B cell (primary cell): ENCODE data around the gene SLC20A1. TPM values are rescaled to one million over a fixed set of nuclear protein-coding genes. Genes with fewer than 3 reads are reported as not detected.

Experiments used
- ATAC-seq: fragments of 200-7000 bp; cut with Tn5 transposase; one replicate; pipeline ENCODE4 v1.10.0; 2021; ENCODE audit warnings: low read depth, mild to moderate bottlenecking, moderate number of reproducible peaks, moderate library complexity
- CTCF ChIA-PET: fragments of 350-600 bp; sonication (Branson Sonifier 250); formaldehyde crosslinking; loops from one replicate; lab custom pipeline; 2021; ENCODE audit warnings: antibody characterized with exemption, inconsistent platforms; lab: Charles Lee
- POLR2A ChIA-PET: fragments of 350-600 bp; sonication (Branson Sonifier 250); formaldehyde crosslinking; loops from one replicate; lab custom pipeline; 2021; ENCODE audit warnings: antibody characterized with exemption; lab: Charles Lee
- DNase-seq: peaks from one replicate; pipeline ENCODE4 v3.0.0; 2013
- H2AFZ ChIP-seq: 2 replicates; pipeline ENCODE4 v1.6.1; 2012; ENCODE audit warnings: mild to moderate bottlenecking, low read depth, low read length; ENCODE audit not compliant: insufficient read depth, poor library complexity, severe bottlenecking
- H3K27ac ChIP-seq, 2 donors: 1 replicate in 1 of 2; 2 replicates in 1 of 2; pipeline ENCODE4 v1.5.1; 2012 to 2013; ENCODE audit warnings: low read length in 2 of 2, mild to moderate bottlenecking in 2 of 2, moderate library complexity in 1 of 2
- H3K27me3 ChIP-seq, 4 experiments: fragments of 200-600 bp in 1 of 4; sonication (generic) in 1 of 4; replicated peaks in 1 of 4; 1 replicate in 2 of 4; 2 replicates in 2 of 4; pipeline versions ENCODE4 v1.6.1 to v1.7.0; 2013 to 2016; ENCODE audit warnings: low read length in 3 of 4, mild to moderate bottlenecking in 2 of 4, mixed read lengths in 1 of 4, moderate library complexity in 1 of 4; ENCODE audit not compliant: insufficient read depth in 4 of 4, control insufficient read depth in 3 of 4; ENCODE audit errors: control extremely low read depth in 1 of 4
- H3K36me3 ChIP-seq, 2 experiments: replicated peaks in 1 of 2; 1 replicate in 1 of 2; 2 replicates in 1 of 2; pipeline versions ENCODE4 v1.6.1 to v1.7.1; 2013; ENCODE audit warnings: low read length in 1 of 2; ENCODE audit not compliant: insufficient read depth in 2 of 2, control insufficient read depth in 1 of 2; ENCODE audit errors: control extremely low read depth in 1 of 2, extremely low read depth in 1 of 2
- H3K4me1 ChIP-seq, 2 donors: fragments of 200-600 bp in 1 of 2; sonication (generic) in 1 of 2; 1 replicate in 1 of 2; 2 replicates in 1 of 2; pipeline versions ENCODE4 v1.5.1 to v1.6.1; 2013 to 2017; ENCODE audit warnings: low read length in 2 of 2; ENCODE audit not compliant: control insufficient read depth in 2 of 2, insufficient read depth in 2 of 2
- H3K4me2 ChIP-seq: replicated peaks from 2 replicates; pipeline ENCODE3; 2012; ENCODE audit warnings: mild to moderate bottlenecking, low read depth, low read length; ENCODE audit not compliant: poor library complexity, severe bottlenecking
- H3K4me3 ChIP-seq, 5 experiments: fragments of 200-600 bp in 1 of 5; sonication (generic) in 1 of 5; 1 replicate in 3 of 5; 2 replicates in 2 of 5; pipeline versions ENCODE4 v1.5.1 to v1.7.0; 2011 to 2016; ENCODE audit warnings: low read length in 4 of 5, mild to moderate bottlenecking in 4 of 5, low read depth in 2 of 5, control low read depth in 1 of 5, moderate library complexity in 1 of 5; ENCODE audit not compliant: insufficient read depth in 1 of 5; ENCODE audit errors: control extremely low read depth in 1 of 5, extremely low read depth in 1 of 5
- H3K79me2 ChIP-seq: fragments of 200-600 bp; sonication (generic); one replicate; pipeline ENCODE4 v1.6.0; 2016; ENCODE audit warnings: low read length; ENCODE audit not compliant: control insufficient read depth, insufficient read depth
- H3K9ac ChIP-seq: fragments of 200-600 bp; sonication (generic); 2 replicates; pipeline ENCODE4 v1.6.1; 2017; ENCODE audit warnings: mild to moderate bottlenecking, low read length, moderate library complexity
- H3K9me3 ChIP-seq, 3 donors: one replicate each; pipeline versions ENCODE4 v1.6.1 to v1.7.1; 2013; ENCODE audit warnings: low read length in 2 of 3; ENCODE audit not compliant: control insufficient read depth in 2 of 3, insufficient read depth in 1 of 3; ENCODE audit errors: control extremely low read depth in 1 of 3
- H4K20me1 ChIP-seq: 2 replicates; pipeline ENCODE4 v1.6.0; 2012; ENCODE audit warnings: mild to moderate bottlenecking, low read length; ENCODE audit not compliant: insufficient read depth, control insufficient read depth, poor library complexity, severe bottlenecking
- H3K27ac Mint-ChIP-seq: one replicate; pipeline ENCODE4 v1.8.0; 2021; ENCODE audit warnings: mixed read lengths
- H3K27me3 Mint-ChIP-seq: one replicate; pipeline ENCODE4 v1.8.0; 2021; ENCODE audit warnings: mixed read lengths
- H3K4me1 Mint-ChIP-seq: one replicate; pipeline ENCODE4 v1.8.0; 2021; ENCODE audit warnings: mixed read lengths
- H3K4me3 Mint-ChIP-seq: one replicate; pipeline ENCODE4 v1.8.0; 2021; ENCODE audit warnings: mixed read lengths
- H3K9me3 Mint-ChIP-seq: one replicate; pipeline ENCODE4 v1.8.0; 2022; ENCODE audit warnings: mixed read lengths; ENCODE audit not compliant: insufficient read depth
- EZH2 ChIP-seq: IDR thresholded peaks from 2 replicates; pipeline ENCODE4 v1.6.1; 2012; ENCODE audit warnings: borderline replicate concordance, low read depth, mild to moderate bottlenecking, moderate library complexity, low read length; ENCODE audit not compliant: insufficient read depth, poor library complexity, severe bottlenecking
- WGBS: methylation state at CpG from one replicate; pipeline ENCODE4 v1.1.5; 2013; ENCODE audit warnings: missing lambda C conversion rate; ENCODE audit not compliant: insufficient coverage; 5-methylcytosine and 5-hydroxymethylcytosine counted together
- intact Hi-C: fragments of 100-400 bp; cut with micrococcal nuclease; formaldehyde crosslinking; loops from one replicate; pipeline ENCODE4 v1.10.0; 2022
- polyA plus RNA-seq: library from polyadenylated mRNA; depleted of rRNA; stranded (reverse); fragments of >200 nt; gene quantifications from 2 replicates; pipeline ENCODE4 v1.2.3, GENCODE V29; 2012
- total RNA-seq, 2 donors: library from RNA; stranded (reverse); fragments of 120-200 nt in 1 of 2; gene quantifications; 1 replicate in 1 of 2; 2 replicates in 1 of 2; pipeline versions ENCODE4 v1.2.3 to v1.2.4, GENCODE V29; 2013 to 2022
- TF ChIP-seq, protein P1 (sequence below): fragments of 200-600 bp; IDR thresholded peaks from one replicate; pipeline ENCODE4 v1.8.0; 2022; ENCODE audit warnings: antibody characterized with exemption, mild to moderate bottlenecking

SLC20A1 gene
- total and polyA plus RNA-seq, 2 donors (not counting 1 experiment from before 2014, with no cell fraction given) = 16.1 to 54.9 TPM

DNA sequence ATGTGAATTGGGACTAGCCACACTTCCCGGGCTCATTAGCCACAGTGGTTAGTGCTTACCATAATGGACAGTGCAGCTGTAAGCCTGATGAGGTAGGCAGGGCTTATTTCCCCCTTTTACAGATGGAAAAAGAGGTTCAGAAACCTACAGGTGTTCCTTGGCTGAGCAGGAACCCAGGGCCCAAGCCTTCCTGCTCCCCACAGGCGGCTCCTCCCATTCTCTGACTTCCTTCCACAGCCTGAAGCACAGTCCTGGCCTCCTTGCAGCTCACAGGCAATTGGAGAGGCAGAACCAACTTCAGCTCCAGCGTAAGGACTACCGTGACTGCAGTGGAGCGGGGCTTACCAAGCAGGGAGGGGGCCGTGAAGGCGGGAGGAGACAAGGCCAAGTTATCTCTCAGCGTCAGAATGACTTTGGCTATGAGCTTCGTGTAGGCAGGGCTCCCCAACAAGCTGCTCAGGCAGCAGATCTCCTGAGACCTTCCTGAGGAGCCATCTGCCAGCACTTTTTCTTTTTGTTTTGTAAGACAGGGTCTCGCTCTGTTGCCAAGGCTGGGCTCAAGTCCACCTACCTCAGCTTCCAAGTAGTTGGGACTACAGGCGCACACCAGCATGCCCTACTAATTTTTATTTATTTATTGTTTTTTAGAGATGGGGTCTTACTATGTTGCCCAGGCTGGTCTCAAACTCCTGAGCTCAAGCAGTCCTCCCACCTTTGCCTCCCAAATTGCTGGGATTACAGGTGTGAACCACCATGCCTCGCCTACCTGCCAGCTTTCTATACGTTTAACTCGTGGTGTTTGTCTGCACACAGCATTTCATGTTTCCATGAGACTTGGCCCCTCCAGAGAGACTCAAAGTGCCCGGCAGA, 40.8 kb downstream of the SLC20A1 start:
- intact Hi-C loops = no loop called here
- ChIA-PET POLR2A (interaction anchor here (0.7 kb wide), 1 partner anchor 49 kb away, joined by 5 read pairs; no protein-coding TSS in a partner anchor), CTCF (interaction anchor here (0.6 to 5.4 kb wide), 4 partner anchors 40 to 799 kb away, joined by 3 to 25 read pairs (median 13); no protein-coding TSS in a partner anchor)
- Histone ChIP-seq H4K20me1 (no peaks in the 10 kb centered on the region), H2AFZ (peak overlapping the region; percentile 16), H3K27me3 (no peaks in the 10 kb centered on the region), H3K9ac (no peak overlapping the region), H3K9me3 (no peaks in the 10 kb centered on the region), H3K4me3 (no peak overlapping the region), H3K27ac (no peak overlapping the region), H3K4me2 (peak overlapping the region; percentile 6), H3K79me2 (no peaks in the 10 kb centered on the region), H3K36me3 (no peaks in the 10 kb centered on the region), H3K4me1 (peaks cover 5 to 27% of the 10 kb centered on the region in 2 donors)
- WGBS = 71% methylated on average over 13 of the region's 15 CpGs
- no peak overlapping the region for H3K4me3 Mint-ChIP-seq
- DNase-seq = peak; percentile 40
- H3K4me1 Mint-ChIP-seq = peaks cover 20% of the 10 kb centered on the region
- no peak for ATAC-seq
- H3K27me3 Mint-ChIP-seq = no peaks in the 10 kb centered on the region
- no peak for TF ChIP-seq EZH2
- TF ChIP-seq, protein P1, sequence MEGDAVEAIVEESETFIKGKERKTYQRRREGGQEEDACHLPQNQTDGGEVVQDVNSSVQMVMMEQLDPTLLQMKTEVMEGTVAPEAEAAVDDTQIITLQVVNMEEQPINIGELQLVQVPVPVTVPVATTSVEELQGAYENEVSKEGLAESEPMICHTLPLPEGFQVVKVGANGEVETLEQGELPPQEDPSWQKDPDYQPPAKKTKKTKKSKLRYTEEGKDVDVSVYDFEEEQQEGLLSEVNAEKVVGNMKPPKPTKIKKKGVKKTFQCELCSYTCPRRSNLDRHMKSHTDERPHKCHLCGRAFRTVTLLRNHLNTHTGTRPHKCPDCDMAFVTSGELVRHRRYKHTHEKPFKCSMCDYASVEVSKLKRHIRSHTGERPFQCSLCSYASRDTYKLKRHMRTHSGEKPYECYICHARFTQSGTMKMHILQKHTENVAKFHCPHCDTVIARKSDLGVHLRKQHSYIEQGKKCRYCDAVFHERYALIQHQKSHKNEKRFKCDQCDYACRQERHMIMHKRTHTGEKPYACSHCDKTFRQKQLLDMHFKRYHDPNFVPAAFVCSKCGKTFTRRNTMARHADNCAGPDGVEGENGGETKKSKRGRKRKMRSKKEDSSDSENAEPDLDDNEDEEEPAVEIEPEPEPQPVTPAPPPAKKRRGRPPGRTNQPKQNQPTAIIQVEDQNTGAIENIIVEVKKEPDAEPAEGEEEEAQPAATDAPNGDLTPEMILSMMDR = no peak
- H3K27ac Mint-ChIP-seq = peak overlapping the region; percentile 26
- no peaks in the 10 kb centered on the region for H3K9me3 Mint-ChIP-seq

GRCh38 chr2:112687522-112687921, 41.8 kb downstream of the SLC20A1 start:
- WGBS = 100% methylated on average over 3 of the region's 6 CpGs
- TF ChIP-seq, protein P1 = no peak
- TF ChIP-seq EZH2 = no peak
- no peak overlapping the region for H3K4me3 ChIP-seq
- H3K4me1 ChIP-seq = peaks cover 5 to 34% of the 10 kb centered on the region in 2 donors
- DNase-seq = no peak
- ChIA-PET POLR2A (no interaction called here), CTCF (interaction anchor here (5.4 kb wide), 2 partner anchors 39 to 62 kb away, joined by 22 to 25 read pairs; no protein-coding TSS in a partner anchor)
- Mint-ChIP-seq H3K27me3 (no peaks in the 10 kb centered on the region), H3K4me3 (no peak overlapping the region), H3K27ac (no peak overlapping the region), H3K4me1 (peaks cover 25% of the 10 kb centered on the region), H3K9me3 (no peaks in the 10 kb centered on the region)
- no peaks in the 10 kb centered on the region for H3K27me3 ChIP-seq
- H3K36me3 ChIP-seq = no peaks in the 10 kb centered on the region
- H3K9me3 ChIP-seq = no peaks in the 10 kb centered on the region
- no peak overlapping the region for H3K4me2 ChIP-seq
- no peaks in the 10 kb centered on the region for H4K20me1 ChIP-seq
- no peaks in the 10 kb centered on the region for H3K79me2 ChIP-seq
- intact Hi-C loops = no loop called here
- H2AFZ ChIP-seq = no peak overlapping the region
- ATAC-seq = no peak
- H3K27ac ChIP-seq = no peak overlapping the region
- H3K9ac ChIP-seq = no peak overlapping the region
